IPS-20b (cell line): ENCODE measurements around the gene MGLL.

Experiments
- H3K27ac ChIP-seq: one replicate; pipeline ENCODE4 v1.5.1; 2013; ENCODE audit warnings: low read length
- H3K27me3 ChIP-seq: 2 replicates; pipeline ENCODE4 v1.6.1; 2013; ENCODE audit warnings: mild to moderate bottlenecking, low read length, inconsistent platforms; ENCODE audit not compliant: insufficient read depth
- H3K36me3 ChIP-seq: 2 replicates; pipeline ENCODE4 v1.6.1; 2013; ENCODE audit warnings: low read depth, mild to moderate bottlenecking, inconsistent platforms, low read length, moderate library complexity; ENCODE audit not compliant: insufficient read depth
- H3K4me1 ChIP-seq: 2 replicates; pipeline ENCODE4 v1.6.1; 2013; ENCODE audit warnings: mild to moderate bottlenecking, control low read depth, inconsistent platforms, low read length, moderate library complexity; ENCODE audit not compliant: insufficient read depth
- H3K4me3 ChIP-seq: 2 replicates; pipeline ENCODE4 v1.5.1; 2013; ENCODE audit warnings: mild to moderate bottlenecking, low read length, inconsistent platforms
- H3K9ac ChIP-seq: 2 replicates; pipeline ENCODE4 v1.6.1; 2013; ENCODE audit warnings: low read depth, mild to moderate bottlenecking, inconsistent platforms, low read length, moderate library complexity
- H3K9me3 ChIP-seq: 2 replicates; pipeline ENCODE4 v1.6.1; 2013; ENCODE audit warnings: mild to moderate bottlenecking, low read depth, low read length, inconsistent platforms; ENCODE audit not compliant: insufficient read depth

Gene MGLL

DNA sequence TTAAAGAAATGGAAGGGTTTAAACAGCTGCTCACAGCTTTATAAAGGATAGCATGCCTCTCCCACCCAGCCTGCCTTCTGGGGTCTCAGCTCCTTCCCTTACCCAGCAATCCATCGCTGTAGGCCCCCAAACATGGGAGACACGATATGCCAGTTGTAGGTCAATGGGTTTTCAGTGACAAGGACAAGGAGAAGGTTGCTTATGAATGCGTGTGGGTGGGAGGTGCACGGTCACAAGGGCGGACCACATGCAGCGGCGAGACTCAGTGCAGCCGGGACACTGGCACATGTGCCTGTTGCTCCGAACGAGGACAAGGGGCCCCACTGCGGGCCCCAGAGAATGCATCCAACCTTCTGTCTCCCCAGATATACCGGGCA lies 67.0 kb downstream of the MGLL start:
- Histone ChIP-seq H3K27me3 (no peaks in the 10 kb centered on the region), H3K27ac (no peak overlapping the region), H3K9ac (no peak overlapping the region), H3K9me3 (no peaks in the 10 kb centered on the region), H3K4me3 (no peak overlapping the region), H3K36me3 (no peaks in the 10 kb centered on the region), H3K4me1 (no peaks in the 10 kb centered on the region)

DNA sequence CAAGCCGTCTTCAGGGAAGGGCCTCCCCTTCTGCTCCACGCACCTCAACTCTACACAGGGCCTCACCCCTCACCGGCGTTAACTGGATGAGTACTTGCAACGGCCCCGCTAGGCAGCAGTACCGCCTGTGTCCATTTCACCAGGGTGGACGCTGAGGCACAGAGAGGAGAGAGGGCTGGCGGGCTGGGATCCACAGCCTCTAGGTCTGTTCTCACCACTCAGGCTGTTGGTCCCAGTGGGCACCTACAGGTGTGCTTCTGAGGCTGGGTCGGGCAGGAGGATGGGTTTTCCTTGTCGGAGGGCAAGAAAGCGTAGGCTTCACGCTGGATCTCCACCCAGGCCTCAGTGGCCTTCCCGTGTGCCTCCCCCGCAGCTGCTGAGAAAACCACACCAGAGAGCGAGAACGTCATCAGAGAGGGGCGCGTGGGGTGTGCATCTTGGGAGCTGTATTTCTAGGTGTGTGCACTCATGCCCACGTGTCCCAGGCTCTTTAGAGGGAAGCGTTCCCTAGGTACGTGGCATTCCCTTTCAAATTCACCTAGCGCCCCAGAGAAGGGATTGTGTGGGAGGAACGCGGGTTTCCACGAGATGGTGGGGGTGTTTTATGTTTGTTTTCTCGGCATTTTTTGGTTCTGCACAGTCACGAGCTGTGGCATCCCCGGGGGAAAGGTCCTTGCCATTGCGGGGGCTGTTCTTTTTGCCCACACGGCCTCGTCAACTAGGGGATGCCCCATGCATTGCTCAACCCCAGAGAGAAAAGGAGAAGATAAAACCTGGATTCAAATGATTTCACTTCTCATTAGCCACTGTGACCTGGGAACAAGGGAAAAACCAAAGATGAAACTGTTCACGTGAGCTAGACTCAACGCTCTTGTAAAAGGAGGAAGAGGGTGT lies 67.7 kb downstream of the MGLL start:
- Histone ChIP-seq H3K27ac (no peak overlapping the region), H3K4me1 (no peaks in the 10 kb centered on the region), H3K4me3 (no peak overlapping the region), H3K27me3 (no peaks in the 10 kb centered on the region), H3K9ac (no peak overlapping the region), H3K9me3 (no peaks in the 10 kb centered on the region), H3K36me3 (no peaks in the 10 kb centered on the region)

DNA sequence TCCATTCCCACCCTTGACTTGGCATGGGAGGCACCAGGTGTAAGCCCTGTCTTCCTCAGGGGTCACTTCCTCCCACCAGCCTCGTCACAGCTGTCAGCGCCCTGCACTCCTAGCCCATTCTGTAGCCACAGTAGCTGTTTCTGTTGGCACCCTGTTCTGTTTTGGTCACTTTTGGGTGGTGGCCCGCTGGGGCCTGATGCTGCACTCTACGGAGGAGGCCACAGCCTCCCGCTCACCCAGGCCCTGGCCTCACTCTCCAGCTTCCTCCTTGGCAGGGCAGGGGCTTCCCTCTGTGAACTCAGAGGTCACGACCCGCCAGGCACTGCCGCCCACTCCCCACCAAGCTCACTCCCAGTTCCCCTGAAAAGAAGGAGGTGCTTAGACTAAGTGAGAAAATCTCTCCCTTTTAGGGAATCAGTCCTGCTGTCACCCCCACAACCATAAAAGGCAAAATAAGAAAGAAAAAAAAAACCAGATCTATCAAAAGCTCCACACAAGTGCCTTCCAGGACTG lies 68.4 kb downstream of the MGLL start:
- H3K9ac ChIP-seq, result no peak overlapping the region
- no peaks in the 10 kb centered on the region for H3K9me3 ChIP-seq
- no peaks in the 10 kb centered on the region for H3K36me3 ChIP-seq
- H3K4me3 ChIP-seq, result no peak overlapping the region
- no peaks in the 10 kb centered on the region for H3K27me3 ChIP-seq
- H3K4me1 ChIP-seq, result no peaks in the 10 kb centered on the region
- H3K27ac ChIP-seq, result no peak overlapping the region

DNA sequence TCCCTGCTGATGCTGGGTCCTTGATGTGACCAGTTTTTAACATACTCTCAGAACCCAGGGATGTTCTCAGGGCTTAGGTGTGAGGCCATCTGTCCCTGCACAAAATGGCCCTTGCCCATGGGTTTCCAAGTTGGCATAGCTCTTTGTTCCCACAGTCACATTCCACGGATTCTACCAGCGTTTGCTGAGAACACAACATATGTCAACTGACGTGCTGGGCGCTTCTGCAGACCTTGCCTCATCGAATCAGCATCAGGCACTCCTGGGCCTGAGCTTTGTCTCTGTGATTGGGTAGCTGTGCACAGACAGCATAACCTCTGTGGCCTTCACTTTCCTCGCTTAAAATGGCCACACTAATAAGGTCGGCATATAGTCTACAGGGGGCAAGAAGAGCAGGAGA lies 69.0 kb downstream of the MGLL start:
- H3K4me3 ChIP-seq, result no peak overlapping the region
- no peaks in the 10 kb centered on the region for H3K36me3 ChIP-seq
- H3K4me1 ChIP-seq, result no peaks in the 10 kb centered on the region
- no peak overlapping the region for H3K9ac ChIP-seq
- no peak overlapping the region for H3K27ac ChIP-seq
- H3K27me3 ChIP-seq, result no peaks in the 10 kb centered on the region
- no peaks in the 10 kb centered on the region for H3K9me3 ChIP-seq

DNA sequence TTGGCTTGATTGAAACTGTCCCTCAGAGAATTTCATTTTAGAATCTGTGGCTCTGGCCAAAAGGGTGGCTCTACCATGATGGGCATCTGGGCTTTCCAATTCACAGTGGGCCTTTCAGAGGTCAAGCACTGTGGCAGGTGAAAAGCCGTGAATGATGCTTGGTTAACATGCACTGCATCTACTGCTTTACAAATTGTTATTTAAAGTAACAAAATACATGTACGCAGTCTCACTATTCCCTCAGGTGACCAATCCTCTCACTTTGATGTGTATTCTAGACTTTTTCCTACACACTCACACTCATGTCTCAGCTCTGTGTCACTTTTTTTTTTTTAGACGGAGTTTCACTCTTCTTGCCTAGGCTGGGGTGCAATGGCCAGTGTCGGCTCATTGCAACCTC lies 70.5 kb downstream of the MGLL start:
- H3K9ac ChIP-seq, result no peak overlapping the region
- H3K36me3 ChIP-seq, result no peaks in the 10 kb centered on the region
- no peaks in the 10 kb centered on the region for H3K27me3 ChIP-seq
- H3K9me3 ChIP-seq, result no peaks in the 10 kb centered on the region
- no peak overlapping the region for H3K27ac ChIP-seq
- H3K4me3 ChIP-seq, result no peak overlapping the region
- no peaks in the 10 kb centered on the region for H3K4me1 ChIP-seq

DNA sequence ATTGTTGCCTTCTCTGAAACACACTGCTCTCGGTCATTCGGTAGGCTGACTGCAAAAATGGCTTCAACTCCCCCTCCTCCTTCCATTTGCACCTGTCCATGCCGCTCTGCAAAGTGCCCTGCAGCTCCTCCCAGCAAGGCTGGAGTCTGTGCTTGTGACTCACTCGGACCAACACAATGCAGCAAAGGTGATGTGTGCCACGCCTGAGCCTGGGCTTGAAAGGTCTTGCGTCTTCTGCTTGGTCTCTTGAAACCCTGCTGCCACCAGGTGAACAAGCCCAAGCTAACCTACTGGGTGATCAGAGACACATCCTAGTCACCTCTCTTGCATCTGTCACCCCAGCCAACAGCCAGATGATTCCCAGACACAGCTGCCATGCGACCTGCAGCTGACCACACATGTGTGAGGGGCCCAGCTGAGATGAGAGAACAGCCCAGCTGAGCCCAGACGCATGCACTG lies 71.1 kb downstream of the MGLL start:
- no peak overlapping the region for H3K27ac ChIP-seq
- H3K27me3 ChIP-seq, result no peaks in the 10 kb centered on the region
- no peak overlapping the region for H3K9ac ChIP-seq
- no peaks in the 10 kb centered on the region for H3K36me3 ChIP-seq
- H3K4me1 ChIP-seq, result no peaks in the 10 kb centered on the region
- H3K4me3 ChIP-seq, result no peak overlapping the region
- no peaks in the 10 kb centered on the region for H3K9me3 ChIP-seq

DNA sequence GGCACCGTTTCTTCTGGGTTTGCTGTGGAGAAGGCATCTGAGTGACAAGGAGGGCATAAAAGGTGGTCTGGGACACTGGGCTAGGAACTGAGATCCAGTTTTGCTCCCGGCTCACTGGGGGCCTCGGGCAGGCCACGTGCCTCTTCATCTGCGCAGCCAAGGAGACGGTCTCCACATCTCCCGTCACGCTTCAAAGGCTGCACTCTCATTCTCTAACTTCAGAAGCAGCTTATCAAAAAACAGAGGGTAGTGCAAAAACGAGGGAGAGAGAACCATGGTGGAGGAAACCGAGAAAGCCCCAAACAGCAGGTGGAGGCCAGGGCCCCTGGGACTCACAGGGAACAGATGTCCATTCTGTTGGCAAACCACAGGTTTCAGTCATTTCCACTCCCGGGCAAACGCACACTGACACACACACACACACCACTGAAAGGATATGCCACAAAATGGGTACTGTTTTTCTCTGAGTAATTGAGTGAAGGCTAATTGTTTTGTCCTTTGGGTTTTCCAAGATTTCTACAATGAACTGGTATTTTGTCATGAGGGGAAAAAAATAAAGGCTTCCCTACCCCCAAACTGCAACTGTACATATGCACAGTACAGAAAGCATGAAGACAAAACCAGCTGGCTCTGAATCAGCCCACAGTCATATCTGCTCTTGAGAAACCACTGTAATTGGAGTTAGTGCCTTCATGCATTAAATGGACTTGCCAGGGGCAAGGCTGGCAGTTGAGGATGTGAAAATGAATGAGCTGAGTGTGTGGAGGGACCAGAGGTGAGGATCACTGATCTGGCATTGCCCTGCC lies 71.9 kb downstream of the MGLL start:
- no peak overlapping the region for H3K27ac ChIP-seq
- no peaks in the 10 kb centered on the region for H3K36me3 ChIP-seq
- no peaks in the 10 kb centered on the region for H3K27me3 ChIP-seq
- H3K9ac ChIP-seq, result no peak overlapping the region
- H3K4me3 ChIP-seq, result no peak overlapping the region
- no peaks in the 10 kb centered on the region for H3K9me3 ChIP-seq
- no peaks in the 10 kb centered on the region; the same call in 1 of the 2 replicates for H3K4me1 ChIP-seq

DNA sequence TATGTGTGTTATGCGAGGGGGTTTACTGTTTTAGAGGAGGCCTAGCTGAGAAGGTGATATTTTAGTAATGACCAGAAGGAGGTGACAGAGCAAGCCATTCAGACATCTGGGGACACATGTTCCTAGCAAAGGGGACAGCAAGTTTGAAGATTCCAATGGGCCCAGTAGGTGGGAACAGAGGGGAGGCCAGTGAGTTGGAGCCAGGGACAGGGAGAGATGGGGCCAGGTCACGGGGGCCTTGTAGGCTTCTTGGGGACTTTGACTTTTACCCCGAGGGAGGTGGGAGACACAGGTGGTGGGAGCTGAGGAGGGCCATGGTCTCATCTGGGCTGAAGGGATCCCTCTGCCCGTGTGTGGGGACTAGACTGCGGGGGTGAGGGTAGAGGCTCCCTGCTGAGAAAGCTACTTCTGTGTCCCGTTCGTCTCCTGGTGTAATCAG lies 72.5 kb downstream of the MGLL start:
- no peaks in the 10 kb centered on the region for H3K36me3 ChIP-seq

DNA sequence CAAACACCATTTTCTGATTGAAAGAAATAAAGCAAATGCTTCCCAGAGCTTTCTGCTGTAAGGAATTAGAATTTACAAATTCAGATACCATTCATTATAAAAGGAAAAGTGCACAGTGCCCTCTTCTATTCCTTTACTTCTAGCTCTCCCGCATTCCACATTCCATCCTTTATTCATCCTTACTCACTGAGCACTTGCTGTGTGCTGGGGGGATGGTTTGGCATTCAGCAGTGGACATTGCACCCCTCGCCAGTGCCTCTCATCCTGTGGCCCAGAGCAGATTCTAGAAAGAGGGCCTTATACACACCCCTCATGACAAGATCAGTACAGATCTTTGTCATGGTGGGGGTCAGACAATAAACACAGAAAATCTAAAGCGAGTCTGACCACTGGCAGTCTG lies 73.0 kb downstream of the MGLL start:
- Histone ChIP-seq H3K36me3 (no peaks in the 10 kb centered on the region), H3K9ac (no peak overlapping the region), H3K4me1 (no peaks in the 10 kb centered on the region; the same call in 1 of the 2 replicates), H3K9me3 (no peaks in the 10 kb centered on the region), H3K27me3 (no peaks in the 10 kb centered on the region), H3K27ac (no peak overlapping the region), H3K4me3 (no peak overlapping the region)

More for the DNA sequence above, 72.5 kb downstream of the MGLL start:
- no peak overlapping the region for H3K27ac ChIP-seq
- no peaks in the 10 kb centered on the region for H3K27me3 ChIP-seq
- no peaks in the 10 kb centered on the region for H3K9me3 ChIP-seq
- no peak overlapping the region for H3K4me3 ChIP-seq
- no peaks in the 10 kb centered on the region; the same call in 1 of the 2 replicates for H3K4me1 ChIP-seq
- H3K9ac ChIP-seq, result no peak overlapping the region

DNA sequence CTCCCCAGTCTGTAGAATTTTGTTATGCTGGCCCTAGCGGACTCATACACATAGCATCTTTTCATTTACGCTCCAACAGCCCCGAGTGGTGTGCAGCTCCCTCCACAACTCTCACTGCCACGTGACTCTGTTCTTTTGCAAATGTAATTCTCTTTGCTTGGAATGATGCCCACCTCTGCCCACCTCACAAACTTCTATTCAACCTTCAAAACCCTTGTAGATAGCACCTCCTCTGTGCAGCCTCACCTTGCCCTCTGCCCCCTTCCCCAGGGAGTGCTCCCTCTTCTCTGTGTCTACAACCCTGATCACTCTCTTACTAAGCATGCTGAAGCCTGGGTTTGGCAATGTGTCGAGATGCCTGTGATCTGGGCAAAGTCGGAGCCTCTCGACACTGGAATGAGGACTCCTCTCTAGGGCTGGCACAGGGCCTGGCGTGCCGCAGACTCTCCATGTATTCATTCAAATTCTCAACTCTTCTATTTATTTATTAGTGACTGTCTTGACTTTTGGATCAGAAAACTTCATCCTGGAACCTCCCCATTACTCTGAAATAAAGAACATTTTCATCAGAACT lies 73.5 kb downstream of the MGLL start:
- H3K4me1 ChIP-seq, result no peaks in the 10 kb centered on the region; the same call in 1 of the 2 replicates
- H3K4me3 ChIP-seq, result no peak overlapping the region
- no peaks in the 10 kb centered on the region for H3K9me3 ChIP-seq
- no peak overlapping the region for H3K27ac ChIP-seq
- H3K36me3 ChIP-seq, result no peaks in the 10 kb centered on the region
- H3K9ac ChIP-seq, result no peak overlapping the region
- no peaks in the 10 kb centered on the region for H3K27me3 ChIP-seq

DNA sequence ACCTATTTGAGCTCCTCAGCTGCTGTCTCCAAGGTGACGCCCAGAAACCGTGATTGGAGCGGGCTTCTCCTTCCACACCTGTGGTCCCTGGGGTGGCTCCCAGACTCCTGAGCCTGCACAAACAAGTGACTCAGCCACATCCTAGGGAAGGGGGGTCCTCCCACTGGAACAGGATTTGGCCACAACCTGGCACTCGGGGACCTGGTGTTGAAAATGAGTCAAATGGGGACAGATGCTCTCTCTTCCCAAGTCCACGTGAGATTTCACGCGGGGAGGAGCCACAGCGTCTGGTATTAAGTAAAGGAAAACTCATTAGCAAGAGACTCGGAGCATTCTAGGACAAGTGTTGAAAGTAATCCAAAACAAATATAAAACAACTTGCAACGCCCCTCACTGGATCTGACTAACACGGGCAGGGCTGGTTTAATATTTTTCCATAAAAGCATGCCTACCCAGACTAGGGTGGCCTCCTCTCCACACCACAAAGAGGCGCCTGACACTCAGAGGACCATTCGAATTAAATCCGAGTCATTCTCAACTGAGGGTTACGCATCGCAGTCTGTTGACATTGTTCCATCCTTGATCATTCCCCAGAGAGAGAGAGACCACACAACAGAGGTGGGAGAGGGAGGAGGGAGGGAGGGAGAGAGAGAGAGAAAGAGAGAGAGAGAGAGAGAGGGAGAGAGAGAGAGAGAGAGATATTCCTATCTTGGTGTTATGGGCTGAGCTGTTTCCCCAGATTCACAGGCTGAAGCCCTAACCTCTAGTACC lies 74.4 kb downstream of the MGLL start:
- H3K27me3 ChIP-seq, result no peaks in the 10 kb centered on the region
- H3K4me3 ChIP-seq, result no peak overlapping the region
- no peaks in the 10 kb centered on the region for H3K36me3 ChIP-seq
- no peaks in the 10 kb centered on the region; the same call in 1 of the 2 replicates for H3K4me1 ChIP-seq
- H3K9ac ChIP-seq, result no peak overlapping the region
- no peaks in the 10 kb centered on the region for H3K9me3 ChIP-seq
- H3K27ac ChIP-seq, result no peak overlapping the region
